WTC11 (cell line): ENCODE results near the gene CNTN1. TPM values are rescaled to one million over a fixed set of nuclear protein-coding genes. Genes with fewer than 3 reads are reported as not detected.

ENCODE experiments used
- ATAC-seq: fragments of 200-7000 bp; cut with Tn5 transposase; 2 replicates; pipeline ENCODE4 v1.10.0; 2021; ENCODE audit warnings: mild to moderate bottlenecking, moderate library complexity
- CTCF ChIA-PET: fragments of 300-600 bp; sonication (Branson Sonifier 250); formaldehyde crosslinking; loops from one replicate; lab custom pipeline; 2021; ENCODE audit warnings: antibody characterized with exemption; lab: Charles Lee
- POLR2A ChIA-PET: fragments of 350-600 bp; sonication (Branson Sonifier 250); formaldehyde crosslinking; loops from one replicate; lab custom pipeline; 2021; ENCODE audit warnings: antibody characterized with exemption; lab: Charles Lee
- DNase-seq: peaks from one replicate; pipeline ENCODE4 v3.0.0; 2021; ENCODE audit warnings: low spot score
- H3K27ac Mint-ChIP-seq: 2 replicates; pipeline ENCODE4 v1.8.0; 2021; ENCODE audit warnings: mixed read lengths
- H3K27me3 Mint-ChIP-seq: 2 replicates; pipeline ENCODE4 v1.8.0; 2021; ENCODE audit warnings: low read depth, mild to moderate bottlenecking, moderate library complexity, mixed read lengths
- H3K36me3 Mint-ChIP-seq: 2 replicates; pipeline ENCODE4 v1.8.0; 2021; ENCODE audit warnings: mixed read lengths
- H3K4me1 Mint-ChIP-seq: 2 replicates; pipeline ENCODE4 v1.8.0; 2022; ENCODE audit warnings: mixed read lengths
- H3K4me3 Mint-ChIP-seq: 2 replicates; pipeline ENCODE4 v1.8.0; 2021; ENCODE audit warnings: mild to moderate bottlenecking, moderate library complexity, mixed read lengths
- H3K9me3 Mint-ChIP-seq: 2 replicates; pipeline ENCODE4 v1.8.0; 2021; ENCODE audit warnings: mixed read lengths
- ATF1 ChIP-seq: sonication (generic); formaldehyde crosslinking; IDR thresholded peaks from 2 replicates; pipeline ENCODE4 v1.8.1; 2023; ENCODE audit warnings: mild to moderate bottlenecking, moderate library complexity, missing genetic modification reagents
- CBFB ChIP-seq: sonication (generic); formaldehyde crosslinking; IDR thresholded peaks from 2 replicates; pipeline ENCODE4 v1.8.1; 2022; ENCODE audit warnings: mild to moderate bottlenecking, low read depth, missing genetic modification reagents
- CREB1 ChIP-seq: sonication (generic); formaldehyde crosslinking; IDR thresholded peaks from 2 replicates; pipeline ENCODE4 v1.8.0; 2023; ENCODE audit warnings: mild to moderate bottlenecking, missing genetic modification reagents
- EMX1 ChIP-seq: fragments of 250-450 bp; sonication (Bioruptor Pico); IDR thresholded peaks from 2 replicates; pipeline ENCODE4 v1.8.0; 2021; ENCODE audit warnings: mild to moderate bottlenecking
- GABPB1 ChIP-seq: sonication (generic); formaldehyde crosslinking; IDR thresholded peaks from 2 replicates; pipeline ENCODE4 v1.8.1; 2023; ENCODE audit warnings: mild to moderate bottlenecking, missing genetic modification reagents
- JAZF1 ChIP-seq: fragments of 250-450 bp; sonication (Bioruptor Pico); IDR thresholded peaks from 2 replicates; pipeline ENCODE4 v1.9.0; 2021; ENCODE audit warnings: moderate library complexity, mild to moderate bottlenecking, inconsistent platforms
- KAT7 ChIP-seq: sonication (generic); formaldehyde crosslinking; IDR thresholded peaks from 2 replicates; pipeline ENCODE4 v1.8.1; 2023; ENCODE audit warnings: missing genetic modification reagents, mild to moderate bottlenecking, borderline replicate concordance
- NR1H2 ChIP-seq: sonication (generic); formaldehyde crosslinking; IDR thresholded peaks from 2 replicates; pipeline ENCODE4 v1.9.0; 2021; ENCODE audit warnings: mild to moderate bottlenecking, moderate library complexity, missing genetic modification reagents
- SP1 ChIP-seq: sonication (generic); formaldehyde crosslinking; conservative IDR thresholded peaks from 2 replicates; pipeline ENCODE4 v1.8.1; 2022; ENCODE audit warnings: missing genetic modification reagents
- TEAD1 ChIP-seq: sonication (generic); formaldehyde crosslinking; IDR thresholded peaks from 2 replicates; pipeline ENCODE4 v1.8.0; 2022; ENCODE audit warnings: mild to moderate bottlenecking, missing genetic modification reagents
- ZBTB21 ChIP-seq: sonication (generic); formaldehyde crosslinking; IDR thresholded peaks from 2 replicates; pipeline ENCODE4 v1.8.1; 2023; ENCODE audit warnings: mild to moderate bottlenecking, missing genetic modification reagents, borderline replicate concordance
- total RNA-seq: library from RNA; stranded (reverse); gene quantifications from 3 replicates; pipeline ENCODE4 v1.2.3, GENCODE V29; 2021
- TF ChIP-seq, protein P1 (sequence below): sonication (generic); formaldehyde crosslinking; IDR thresholded peaks from 2 replicates; pipeline ENCODE4 v1.8.1; 2022; ENCODE audit warnings: mild to moderate bottlenecking, missing genetic modification reagents, moderate library complexity, borderline replicate concordance
- TF ChIP-seq, protein P2 (sequence below): fragments of 250-450 bp; sonication (Bioruptor Pico); IDR thresholded peaks from 2 replicates; pipeline ENCODE4 v1.8.0; 2021; ENCODE audit warnings: mild to moderate bottlenecking
- TF ChIP-seq, protein P3 (sequence below): sonication (generic); formaldehyde crosslinking; IDR thresholded peaks from 2 replicates; pipeline ENCODE4 v1.8.1; 2023; ENCODE audit warnings: mild to moderate bottlenecking, missing genetic modification reagents, moderate library complexity
- TF ChIP-seq, protein P4 (sequence below): fragments of 250-450 bp; sonication (Bioruptor Pico); IDR thresholded peaks from 2 replicates; pipeline ENCODE4 v1.9.0; 2021; ENCODE audit warnings: mild to moderate bottlenecking
- TF ChIP-seq, protein P5 (sequence below): sonication (generic); formaldehyde crosslinking; IDR thresholded peaks from 2 replicates; pipeline ENCODE4 v1.8.1; 2022; ENCODE audit warnings: mild to moderate bottlenecking, moderate library complexity, missing genetic modification reagents
- TF ChIP-seq, protein P6 (sequence below): sonication (generic); formaldehyde crosslinking; IDR thresholded peaks from 2 replicates; pipeline ENCODE4 v1.8.1; 2023; ENCODE audit warnings: mild to moderate bottlenecking, missing genetic modification reagents
- TF ChIP-seq, protein P7 (sequence below): sonication (generic); formaldehyde crosslinking; IDR thresholded peaks from 2 replicates; pipeline ENCODE4 v1.8.0; 2023; ENCODE audit warnings: missing genetic modification reagents, mild to moderate bottlenecking, borderline replicate concordance

CNTN1 gene
- total RNA-seq, 1 experiment from 2014 or later: 16.9 TPM

DNA sequence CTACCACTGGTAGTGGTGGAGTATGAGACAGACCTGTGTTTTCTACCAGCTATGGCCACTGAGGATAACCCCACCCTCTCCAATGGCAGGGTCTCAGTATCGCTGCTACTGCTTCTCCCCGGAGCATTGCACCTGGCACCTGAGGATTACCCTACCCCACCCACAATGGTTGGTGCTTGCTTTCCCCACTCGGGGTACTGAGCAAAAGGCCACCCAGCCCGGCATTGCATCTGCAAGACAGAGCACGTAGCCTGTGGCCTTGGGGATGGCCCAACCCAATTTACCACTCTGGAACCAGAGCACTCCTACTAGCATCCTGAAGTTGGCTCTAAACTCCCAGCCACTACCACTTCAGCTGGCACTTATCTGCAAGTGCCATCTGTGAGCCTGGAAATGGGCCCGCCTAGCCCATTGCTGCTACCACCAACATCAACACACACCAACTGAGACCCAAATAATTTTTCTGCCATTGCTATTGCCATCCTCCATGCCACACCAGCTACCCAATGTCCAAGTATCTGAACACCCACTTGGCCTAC lies 145.7 kb downstream of the CNTN1 start (continued):
- TF ChIP-seq, protein P1, sequence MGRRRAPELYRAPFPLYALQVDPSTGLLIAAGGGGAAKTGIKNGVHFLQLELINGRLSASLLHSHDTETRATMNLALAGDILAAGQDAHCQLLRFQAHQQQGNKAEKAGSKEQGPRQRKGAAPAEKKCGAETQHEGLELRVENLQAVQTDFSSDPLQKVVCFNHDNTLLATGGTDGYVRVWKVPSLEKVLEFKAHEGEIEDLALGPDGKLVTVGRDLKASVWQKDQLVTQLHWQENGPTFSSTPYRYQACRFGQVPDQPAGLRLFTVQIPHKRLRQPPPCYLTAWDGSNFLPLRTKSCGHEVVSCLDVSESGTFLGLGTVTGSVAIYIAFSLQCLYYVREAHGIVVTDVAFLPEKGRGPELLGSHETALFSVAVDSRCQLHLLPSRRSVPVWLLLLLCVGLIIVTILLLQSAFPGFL (CRISPR knock-in tag): no peak
- TF ChIP-seq, all 79 proteins: peak for 0

DNA sequence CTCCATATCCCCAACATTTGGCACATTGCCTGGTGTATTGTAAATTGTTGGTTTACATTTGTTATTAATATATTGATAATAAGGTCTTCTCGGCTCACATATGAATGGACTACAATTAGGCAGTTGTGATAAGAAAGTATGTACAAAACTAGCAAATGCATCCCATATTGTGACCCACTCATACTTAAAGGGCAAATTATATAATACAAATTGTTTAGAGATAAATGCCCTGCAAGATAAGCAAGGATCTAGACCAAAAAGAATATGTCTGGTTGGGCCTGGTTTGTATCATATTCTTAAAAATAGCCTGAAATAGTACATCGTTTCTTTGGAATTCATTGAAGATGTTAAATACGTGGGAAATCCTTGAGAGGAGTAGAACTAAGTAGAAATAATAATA lies 151.3 kb downstream of the CNTN1 start:
- TF ChIP-seq ZBTB21 (CRISPR knock-in tag): no peak
- TF ChIP-seq, protein P2, sequence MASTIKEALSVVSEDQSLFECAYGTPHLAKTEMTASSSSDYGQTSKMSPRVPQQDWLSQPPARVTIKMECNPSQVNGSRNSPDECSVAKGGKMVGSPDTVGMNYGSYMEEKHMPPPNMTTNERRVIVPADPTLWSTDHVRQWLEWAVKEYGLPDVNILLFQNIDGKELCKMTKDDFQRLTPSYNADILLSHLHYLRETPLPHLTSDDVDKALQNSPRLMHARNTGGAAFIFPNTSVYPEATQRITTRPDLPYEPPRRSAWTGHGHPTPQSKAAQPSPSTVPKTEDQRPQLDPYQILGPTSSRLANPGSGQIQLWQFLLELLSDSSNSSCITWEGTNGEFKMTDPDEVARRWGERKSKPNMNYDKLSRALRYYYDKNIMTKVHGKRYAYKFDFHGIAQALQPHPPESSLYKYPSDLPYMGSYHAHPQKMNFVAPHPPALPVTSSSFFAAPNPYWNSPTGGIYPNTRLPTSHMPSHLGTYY: no peak
- TF ChIP-seq, protein P3, sequence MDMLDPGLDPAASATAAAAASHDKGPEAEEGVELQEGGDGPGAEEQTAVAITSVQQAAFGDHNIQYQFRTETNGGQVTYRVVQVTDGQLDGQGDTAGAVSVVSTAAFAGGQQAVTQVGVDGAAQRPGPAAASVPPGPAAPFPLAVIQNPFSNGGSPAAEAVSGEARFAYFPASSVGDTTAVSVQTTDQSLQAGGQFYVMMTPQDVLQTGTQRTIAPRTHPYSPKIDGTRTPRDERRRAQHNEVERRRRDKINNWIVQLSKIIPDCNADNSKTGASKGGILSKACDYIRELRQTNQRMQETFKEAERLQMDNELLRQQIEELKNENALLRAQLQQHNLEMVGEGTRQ: no peak
- no peak for TF ChIP-seq EMX1
- TF ChIP-seq, protein P4, sequence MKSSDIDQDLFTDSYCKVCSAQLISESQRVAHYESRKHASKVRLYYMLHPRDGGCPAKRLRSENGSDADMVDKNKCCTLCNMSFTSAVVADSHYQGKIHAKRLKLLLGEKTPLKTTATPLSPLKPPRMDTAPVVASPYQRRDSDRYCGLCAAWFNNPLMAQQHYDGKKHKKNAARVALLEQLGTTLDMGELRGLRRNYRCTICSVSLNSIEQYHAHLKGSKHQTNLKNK (CRISPR knock-in tag): no peak
- TF ChIP-seq CREB1 (CRISPR knock-in tag): no peak
- no peak for TF ChIP-seq GABPB1 (CRISPR knock-in tag)
- no peak for TF ChIP-seq KAT7
- no peak for TF ChIP-seq TEAD1
- TF ChIP-seq, protein P5, sequence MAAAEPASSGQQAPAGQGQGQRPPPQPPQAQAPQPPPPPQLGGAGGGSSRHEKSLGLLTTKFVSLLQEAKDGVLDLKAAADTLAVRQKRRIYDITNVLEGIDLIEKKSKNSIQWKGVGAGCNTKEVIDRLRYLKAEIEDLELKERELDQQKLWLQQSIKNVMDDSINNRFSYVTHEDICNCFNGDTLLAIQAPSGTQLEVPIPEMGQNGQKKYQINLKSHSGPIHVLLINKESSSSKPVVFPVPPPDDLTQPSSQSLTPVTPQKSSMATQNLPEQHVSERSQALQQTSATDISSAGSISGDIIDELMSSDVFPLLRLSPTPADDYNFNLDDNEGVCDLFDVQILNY (CRISPR knock-in tag): no peak
- no peak for TF ChIP-seq NR1H2 (CRISPR knock-in tag)
- TF ChIP-seq JAZF1 (CRISPR knock-in tag): no peak
- TF ChIP-seq CBFB: no peak
- TF ChIP-seq, protein P1 (CRISPR knock-in tag): no peak
- no peak for TF ChIP-seq SP1 (CRISPR knock-in tag)
- TF ChIP-seq, protein P6, sequence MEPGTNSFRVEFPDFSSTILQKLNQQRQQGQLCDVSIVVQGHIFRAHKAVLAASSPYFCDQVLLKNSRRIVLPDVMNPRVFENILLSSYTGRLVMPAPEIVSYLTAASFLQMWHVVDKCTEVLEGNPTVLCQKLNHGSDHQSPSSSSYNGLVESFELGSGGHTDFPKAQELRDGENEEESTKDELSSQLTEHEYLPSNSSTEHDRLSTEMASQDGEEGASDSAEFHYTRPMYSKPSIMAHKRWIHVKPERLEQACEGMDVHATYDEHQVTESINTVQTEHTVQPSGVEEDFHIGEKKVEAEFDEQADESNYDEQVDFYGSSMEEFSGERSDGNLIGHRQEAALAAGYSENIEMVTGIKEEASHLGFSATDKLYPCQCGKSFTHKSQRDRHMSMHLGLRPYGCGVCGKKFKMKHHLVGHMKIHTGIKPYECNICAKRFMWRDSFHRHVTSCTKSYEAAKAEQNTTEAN (CRISPR knock-in tag): no peak
- TF ChIP-seq, protein P7, sequence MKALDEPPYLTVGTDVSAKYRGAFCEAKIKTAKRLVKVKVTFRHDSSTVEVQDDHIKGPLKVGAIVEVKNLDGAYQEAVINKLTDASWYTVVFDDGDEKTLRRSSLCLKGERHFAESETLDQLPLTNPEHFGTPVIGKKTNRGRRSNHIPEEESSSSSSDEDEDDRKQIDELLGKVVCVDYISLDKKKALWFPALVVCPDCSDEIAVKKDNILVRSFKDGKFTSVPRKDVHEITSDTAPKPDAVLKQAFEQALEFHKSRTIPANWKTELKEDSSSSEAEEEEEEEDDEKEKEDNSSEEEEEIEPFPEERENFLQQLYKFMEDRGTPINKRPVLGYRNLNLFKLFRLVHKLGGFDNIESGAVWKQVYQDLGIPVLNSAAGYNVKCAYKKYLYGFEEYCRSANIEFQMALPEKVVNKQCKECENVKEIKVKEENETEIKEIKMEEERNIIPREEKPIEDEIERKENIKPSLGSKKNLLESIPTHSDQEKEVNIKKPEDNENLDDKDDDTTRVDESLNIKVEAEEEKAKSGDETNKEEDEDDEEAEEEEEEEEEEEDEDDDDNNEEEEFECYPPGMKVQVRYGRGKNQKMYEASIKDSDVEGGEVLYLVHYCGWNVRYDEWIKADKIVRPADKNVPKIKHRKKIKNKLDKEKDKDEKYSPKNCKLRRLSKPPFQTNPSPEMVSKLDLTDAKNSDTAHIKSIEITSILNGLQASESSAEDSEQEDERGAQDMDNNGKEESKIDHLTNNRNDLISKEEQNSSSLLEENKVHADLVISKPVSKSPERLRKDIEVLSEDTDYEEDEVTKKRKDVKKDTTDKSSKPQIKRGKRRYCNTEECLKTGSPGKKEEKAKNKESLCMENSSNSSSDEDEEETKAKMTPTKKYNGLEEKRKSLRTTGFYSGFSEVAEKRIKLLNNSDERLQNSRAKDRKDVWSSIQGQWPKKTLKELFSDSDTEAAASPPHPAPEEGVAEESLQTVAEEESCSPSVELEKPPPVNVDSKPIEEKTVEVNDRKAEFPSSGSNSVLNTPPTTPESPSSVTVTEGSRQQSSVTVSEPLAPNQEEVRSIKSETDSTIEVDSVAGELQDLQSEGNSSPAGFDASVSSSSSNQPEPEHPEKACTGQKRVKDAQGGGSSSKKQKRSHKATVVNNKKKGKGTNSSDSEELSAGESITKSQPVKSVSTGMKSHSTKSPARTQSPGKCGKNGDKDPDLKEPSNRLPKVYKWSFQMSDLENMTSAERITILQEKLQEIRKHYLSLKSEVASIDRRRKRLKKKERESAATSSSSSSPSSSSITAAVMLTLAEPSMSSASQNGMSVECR (CRISPR knock-in tag): no peak
- no peak for TF ChIP-seq ATF1 (CRISPR knock-in tag)
- TF ChIP-seq, all 79 proteins: peak for 0
- ChIA-PET POLR2A (no interaction called here), CTCF (no interaction called here)
- Mint-ChIP-seq H3K27ac (no peak overlapping the region), H3K4me3 (no peak overlapping the region), H3K27me3 (no peaks in the 10 kb centered on the region), H3K9me3 (peaks cover 18% of the 10 kb centered on the region), H3K36me3 (peaks cover 9% of the 10 kb centered on the region), H3K4me1 (no peaks in the 10 kb centered on the region)
- no peak for ATAC-seq
- DNase-seq: no peak
